Neural progenitor cell (in vitro differentiated cells): Measurements from ENCODE around the gene PRDM11. TPM values are rescaled to one million over a fixed set of nuclear protein-coding genes. Genes with fewer than 3 reads are reported as not detected.

Experiments
- DNase-seq: peaks from one replicate; pipeline ENCODE4 v3.0.0-alpha.2; 2016; ENCODE audit warnings: low spot score
- H2AFZ ChIP-seq: fragments of 200-600 bp; sonication (generic); replicated peaks from 2 replicates; pipeline ENCODE4 v1.6.1; 2016; ENCODE audit warnings: antibody characterized with exemption
- H3F3A ChIP-seq: fragments of 200-600 bp; sonication (generic); 2 replicates; pipeline ENCODE4 v1.6.1; 2016; ENCODE audit warnings: antibody characterized with exemption, low read depth
- H3K27ac ChIP-seq: fragments of 200-600 bp; sonication (generic); 2 replicates; pipeline ENCODE4 v1.5.1; 2016; ENCODE audit warnings: mild to moderate bottlenecking
- H3K27me3 ChIP-seq: fragments of 200-600 bp; sonication (generic); 2 replicates; pipeline ENCODE4 v1.6.1; 2016; ENCODE audit warnings: mild to moderate bottlenecking, moderate library complexity
- H3K36me3 ChIP-seq: fragments of 200-600 bp; sonication (generic); 2 replicates; pipeline ENCODE4 v1.5.1; 2016
- H3K4me1 ChIP-seq: fragments of 200-600 bp; sonication (generic); 2 replicates; pipeline ENCODE4 v1.6.1; 2016; ENCODE audit warnings: mixed run types
- H3K4me2 ChIP-seq: fragments of 200-600 bp; sonication (generic); 2 replicates; pipeline ENCODE4 v1.6.1; 2016
- H3K4me3 ChIP-seq: fragments of 200-600 bp; sonication (generic); 2 replicates; pipeline ENCODE4 v1.5.1; 2016
- H3K79me2 ChIP-seq: fragments of 200-600 bp; sonication (generic); 2 replicates; pipeline ENCODE4 v1.6.1; 2016; ENCODE audit warnings: low read depth
- H3K9ac ChIP-seq: fragments of 200-600 bp; sonication (generic); 2 replicates; pipeline ENCODE4 v1.6.1; 2016
- H3K9me3 ChIP-seq: fragments of 200-600 bp; sonication (generic); 2 replicates; pipeline ENCODE4 v1.5.1; 2016; ENCODE audit warnings: low read depth
- H4K20me1 ChIP-seq: fragments of 200-600 bp; sonication (generic); 2 replicates; pipeline ENCODE4 v1.6.1; 2016; ENCODE audit warnings: low read depth
- H3K27ac Mint-ChIP-seq: 3 replicates; pipeline ENCODE4 v1.8.0; 2021; ENCODE audit warnings: mixed read lengths
- H3K27me3 Mint-ChIP-seq: 2 replicates; pipeline ENCODE4 v1.8.0; 2022; ENCODE audit warnings: low read depth, mild to moderate bottlenecking, inconsistent platforms, moderate library complexity, mixed read lengths; ENCODE audit not compliant: insufficient read depth
- H3K36me3 Mint-ChIP-seq: 3 replicates; pipeline ENCODE4 v1.8.0; 2021; ENCODE audit warnings: mixed read lengths
- H3K4me1 Mint-ChIP-seq: 3 replicates; pipeline ENCODE4 v1.8.0; 2021; ENCODE audit warnings: mixed read lengths
- H3K4me3 Mint-ChIP-seq: 3 replicates; pipeline ENCODE4 v1.8.0; 2021; ENCODE audit warnings: mild to moderate bottlenecking, moderate library complexity, mixed read lengths
- H3K9me3 Mint-ChIP-seq: 3 replicates; pipeline ENCODE4 v1.8.0; 2020; ENCODE audit warnings: mixed read lengths
- CTCF ChIP-seq: fragments of 200-600 bp; sonication (generic); IDR thresholded peaks from 2 replicates; pipeline ENCODE4 v1.5.1; 2017; ENCODE audit warnings: antibody characterized with exemption, mild to moderate bottlenecking
- EZH2 ChIP-seq: fragments of 200-600 bp; sonication (generic); IDR thresholded peaks from 2 replicates; pipeline ENCODE4 v1.6.1; 2017; ENCODE audit warnings: antibody characterized with exemption, mild to moderate bottlenecking, moderate library complexity
- EZH2phosphoT487 ChIP-seq: fragments of 200-600 bp; sonication (generic); IDR thresholded peaks from 2 replicates; pipeline ENCODE4 v1.6.1; 2017; ENCODE audit warnings: antibody characterized with exemption
- total RNA-seq: library from RNA; depleted of rRNA; stranded (reverse); fragments of >200 nt; gene quantifications from 2 replicates; pipeline ENCODE4 v1.2.3, GENCODE V29; 2015; ENCODE audit warnings: low replicate concordance

Gene PRDM11
- total RNA-seq, 1 donor from 2014 or later, result 1.8 TPM

- Histone ChIP-seq H3K9me3 (no peaks in the 10 kb centered on the region), H2AFZ (peak overlapping the region; percentile 79), H3K36me3 (no peaks in the 10 kb centered on the region), H4K20me1 (no peaks in the 10 kb centered on the region), H3K4me2 (no peak overlapping the region), H3K79me2 (no peaks in the 10 kb centered on the region), H3K4me1 (no peaks in the 10 kb centered on the region), H3K27me3 (no peaks in the 10 kb centered on the region), H3K4me3 (no peak overlapping the region), H3K27ac (no peak overlapping the region), H3K9ac (no peak overlapping the region), H3F3A (no peaks in the 10 kb centered on the region)
- Mint-ChIP-seq H3K9me3 (no peaks in the 10 kb centered on the region), H3K4me1 (peaks cover 7% of the 10 kb centered on the region), H3K36me3 (no peaks in the 10 kb centered on the region), H3K27ac (peak overlapping the region; percentile 60), H3K4me3 (no peak overlapping the region), H3K27me3 (peaks cover 8% of the 10 kb centered on the region)
- TF ChIP-seq EZH2phosphoT487 (no peak), CTCF (peak; percentile 79)
- DNase-seq, result peak; percentile 78
These were observed 86.8 kb downstream of the PRDM11 start for GRCh38 chr11:45233121-45233803.

GRCh38 chr11:45233804-45234170 lies 87.3 kb downstream of the PRDM11 start:
- Histone ChIP-seq H3F3A (no peaks in the 10 kb centered on the region), H3K4me3 (no peak overlapping the region), H3K36me3 (no peaks in the 10 kb centered on the region), H3K4me1 (no peaks in the 10 kb centered on the region), H3K27me3 (no peaks in the 10 kb centered on the region), H3K79me2 (no peaks in the 10 kb centered on the region), H2AFZ (no peak overlapping the region), H3K9ac (no peak overlapping the region), H4K20me1 (no peaks in the 10 kb centered on the region), H3K9me3 (no peaks in the 10 kb centered on the region), H3K4me2 (no peak overlapping the region), H3K27ac (no peak overlapping the region)
- no peaks in the 10 kb centered on the region for H3K36me3 Mint-ChIP-seq
- no peak for TF ChIP-seq EZH2phosphoT487
- peak; percentile 0 for TF ChIP-seq CTCF
- H3K27ac Mint-ChIP-seq, result peak overlapping the region; percentile 60
- H3K27me3 Mint-ChIP-seq, result peaks cover 9% of the 10 kb centered on the region
- H3K4me1 Mint-ChIP-seq, result peaks cover 7% of the 10 kb centered on the region
- no peak for DNase-seq
- H3K4me3 Mint-ChIP-seq, result no peak overlapping the region
- no peaks in the 10 kb centered on the region for H3K9me3 Mint-ChIP-seq

DNA sequence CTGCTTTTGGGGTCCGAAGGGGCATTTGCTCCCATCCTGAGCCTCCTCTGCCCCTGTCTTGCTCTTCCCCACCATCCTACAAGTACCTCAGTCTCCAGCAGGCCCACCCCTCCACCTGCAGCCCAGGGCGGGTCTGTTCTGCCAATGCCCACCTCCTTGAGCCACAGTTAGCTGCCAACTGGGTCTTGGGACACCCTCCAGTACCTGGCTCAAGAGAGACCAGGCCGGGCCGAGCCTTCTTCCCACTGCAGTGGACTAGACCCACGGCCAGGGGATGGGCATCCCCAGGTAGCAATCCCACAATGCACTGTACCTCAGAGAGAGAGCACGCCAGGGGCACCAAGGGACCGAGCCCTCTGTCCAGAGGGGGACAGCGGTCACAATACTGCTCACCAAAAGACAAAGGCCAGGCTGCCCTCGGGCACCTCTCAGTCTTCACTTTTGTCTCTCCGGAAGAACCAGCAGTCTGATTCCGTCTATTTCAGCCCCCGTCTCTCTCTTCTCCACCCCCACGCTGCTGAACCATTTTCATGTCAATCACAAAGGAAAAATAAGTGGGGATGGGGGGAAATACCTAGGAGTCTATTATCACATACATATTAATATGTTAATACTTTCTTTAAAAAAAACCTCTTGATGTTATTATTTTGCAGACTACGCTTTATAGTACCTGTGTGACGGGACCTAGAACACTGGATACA lies 88.0 kb downstream of the PRDM11 start:
- Histone ChIP-seq H3K9me3 (no peaks in the 10 kb centered on the region), H3K4me2 (no peak overlapping the region), H3K4me3 (no peak overlapping the region), H3F3A (no peaks in the 10 kb centered on the region), H3K27ac (no peak overlapping the region), H3K4me1 (no peaks in the 10 kb centered on the region), H3K9ac (no peak overlapping the region), H3K27me3 (no peaks in the 10 kb centered on the region), H4K20me1 (no peaks in the 10 kb centered on the region), H3K79me2 (no peaks in the 10 kb centered on the region), H2AFZ (no peak overlapping the region), H3K36me3 (no peaks in the 10 kb centered on the region)
- Mint-ChIP-seq H3K4me3 (no peak overlapping the region), H3K27ac (no peak overlapping the region), H3K4me1 (peaks cover 7% of the 10 kb centered on the region), H3K27me3 (peaks cover 9% of the 10 kb centered on the region), H3K9me3 (no peaks in the 10 kb centered on the region), H3K36me3 (no peaks in the 10 kb centered on the region)
- TF ChIP-seq EZH2phosphoT487 (no peak), CTCF (no peak), EZH2 (no peak)
- DNase-seq, result no peak
